HepG2 (cell line): Measurements from ENCODE around the gene HIPK3.

ENCODE experiments used
- ASH2L ChIP-seq: fragments of 300-600, 200-600 bp; sonication (generic); IDR thresholded peaks from 2 replicates; pipeline ENCODE4 v1.7.0; 2017; ENCODE audit warnings: low read depth, mild to moderate bottlenecking, moderate library complexity, mixed read lengths, low read length; ENCODE audit not compliant: insufficient read length
- KDM1A ChIP-seq: IDR thresholded peaks from 2 replicates; pipeline ENCODE4 v1.6.1; 2016; ENCODE audit warnings: missing compliant biosample characterization
- REST ChIP-seq, 2 experiments: IDR thresholded peaks; 2 replicates each; pipeline ENCODE4 v1.6.1; 2011 to 2012; ENCODE audit warnings: low read length in 2 of 2, borderline replicate concordance in 1 of 2, low read depth in 1 of 2, mild to moderate bottlenecking in 1 of 2, moderate library complexity in 1 of 2
- ZNF790 ChIP-seq: sonication (generic); formaldehyde crosslinking; IDR thresholded peaks from 2 replicates; pipeline ENCODE4 v1.8.0; 2022; ENCODE audit warnings: missing genetic modification reagents, mild to moderate bottlenecking, borderline replicate concordance
- TF ChIP-seq, protein P1 (sequence below): sonication (generic); formaldehyde crosslinking; IDR thresholded peaks from 2 replicates; pipeline ENCODE4 v1.5.0; 2020; ENCODE audit warnings: mild to moderate bottlenecking, missing genetic modification reagents, moderate library complexity

GRCh38 chr11:33347490-33348125, 90.4 kb downstream of the HIPK3 start:
- TF ChIP-seq ASH2L (no peak), KDM1A (no peak), REST (IDR thresholded peaks at IDR 0.05; ENCODE audit: borderline replicate concordance in 1 of 2, low read depth in 1 of 2, low read length in 2 of 2) (no peak), ZNF790 (no peak)
- TF ChIP-seq, protein P1, sequence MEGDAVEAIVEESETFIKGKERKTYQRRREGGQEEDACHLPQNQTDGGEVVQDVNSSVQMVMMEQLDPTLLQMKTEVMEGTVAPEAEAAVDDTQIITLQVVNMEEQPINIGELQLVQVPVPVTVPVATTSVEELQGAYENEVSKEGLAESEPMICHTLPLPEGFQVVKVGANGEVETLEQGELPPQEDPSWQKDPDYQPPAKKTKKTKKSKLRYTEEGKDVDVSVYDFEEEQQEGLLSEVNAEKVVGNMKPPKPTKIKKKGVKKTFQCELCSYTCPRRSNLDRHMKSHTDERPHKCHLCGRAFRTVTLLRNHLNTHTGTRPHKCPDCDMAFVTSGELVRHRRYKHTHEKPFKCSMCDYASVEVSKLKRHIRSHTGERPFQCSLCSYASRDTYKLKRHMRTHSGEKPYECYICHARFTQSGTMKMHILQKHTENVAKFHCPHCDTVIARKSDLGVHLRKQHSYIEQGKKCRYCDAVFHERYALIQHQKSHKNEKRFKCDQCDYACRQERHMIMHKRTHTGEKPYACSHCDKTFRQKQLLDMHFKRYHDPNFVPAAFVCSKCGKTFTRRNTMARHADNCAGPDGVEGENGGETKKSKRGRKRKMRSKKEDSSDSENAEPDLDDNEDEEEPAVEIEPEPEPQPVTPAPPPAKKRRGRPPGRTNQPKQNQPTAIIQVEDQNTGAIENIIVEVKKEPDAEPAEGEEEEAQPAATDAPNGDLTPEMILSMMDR (CRISPR knock-in tag), result no peak
